GM18498 (cell line): ENCODE data around the gene MFN2.
"Not testable (repeated sequence)": the region's sequence is repeated elsewhere in the genome, so short reads cannot be mapped to it uniquely, and the experiment has no call there.

Experiments used
- ATAC-seq: cut with Tn5 transposase; IDR thresholded peaks from one replicate; pipeline ENCODE4 v1.9.1; 2021; ENCODE audit warnings: mild to moderate bottlenecking, moderate library complexity; ENCODE audit not compliant: unreplicated experiment

The MFN2 gene

GRCh38 chr1:11997081-11997850 lies 17.0 kb downstream of the MFN2 start:
- no peak for ATAC-seq

GRCh38 chr1:11998636-11999035 lies 18.4 kb downstream of the MFN2 start:
- no peak for ATAC-seq

- no peak for ATAC-seq
Measured at GRCh38 chr1:11999236-11999635, 19.0 kb downstream of the MFN2 start.

- ATAC-seq: no peak
Measured at GRCh38 chr1:12001249-12001917, 21.1 kb downstream of the MFN2 start.

GRCh38 chr1:12001996-12002493 lies 21.8 kb downstream of the MFN2 start:
- no peak for ATAC-seq

DNA sequence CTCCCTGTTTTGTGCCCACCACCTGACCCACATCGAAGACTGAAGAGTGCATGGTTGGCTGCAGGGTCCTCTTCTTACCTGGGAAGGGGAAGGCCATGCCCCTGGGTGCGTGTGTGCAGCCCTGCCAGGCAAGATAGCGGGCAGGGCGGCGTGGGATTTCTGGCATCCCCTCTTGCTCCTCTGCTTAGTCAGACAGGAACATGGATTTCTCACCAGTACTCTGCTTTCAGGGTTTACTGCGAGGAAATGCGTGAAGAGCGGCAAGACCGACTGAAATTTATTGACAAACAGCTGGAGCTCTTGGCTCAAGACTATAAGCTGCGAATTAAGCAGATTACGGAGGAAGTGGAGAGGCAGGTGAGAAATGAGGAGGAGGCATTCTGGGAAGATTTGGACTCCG lies 23.5 kb downstream of the MFN2 start:
- no peak for ATAC-seq

- no peak for ATAC-seq
Measured at GRCh38 chr1:12005488-12006166, 25.4 kb downstream of the MFN2 start.

- no peak for ATAC-seq
Measured at GRCh38 chr1:12006167-12006921, 26.1 kb downstream of the MFN2 start.

DNA sequence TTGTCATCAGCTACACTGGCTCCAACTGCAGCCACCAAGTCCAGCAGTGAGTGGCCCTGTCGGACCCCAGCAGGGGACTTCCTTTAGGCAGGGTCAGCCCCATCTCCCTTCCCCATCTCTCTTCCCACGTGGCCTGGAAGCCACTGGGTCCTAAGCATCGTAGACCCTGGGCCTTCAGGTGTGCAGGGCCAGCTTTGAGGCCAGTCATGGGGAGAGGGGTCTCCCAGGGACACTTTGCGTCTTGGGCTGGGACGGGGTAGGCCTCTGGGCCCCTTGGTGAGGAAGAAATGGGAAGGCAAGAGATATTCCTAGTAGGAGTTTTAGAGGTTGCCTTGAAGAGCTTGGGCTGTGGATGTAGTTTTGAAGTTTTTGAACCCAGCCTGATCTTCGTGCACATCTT lies 27.0 kb downstream of the MFN2 start:
- no peak for ATAC-seq

- ATAC-seq: not testable (repeated sequence)
Measured at GRCh38 chr1:12008355-12008754, 28.1 kb downstream of the MFN2 start.

- no peak for ATAC-seq
Measured at GRCh38 chr1:12009318-12009947, 29.2 kb downstream of the MFN2 start.

DNA sequence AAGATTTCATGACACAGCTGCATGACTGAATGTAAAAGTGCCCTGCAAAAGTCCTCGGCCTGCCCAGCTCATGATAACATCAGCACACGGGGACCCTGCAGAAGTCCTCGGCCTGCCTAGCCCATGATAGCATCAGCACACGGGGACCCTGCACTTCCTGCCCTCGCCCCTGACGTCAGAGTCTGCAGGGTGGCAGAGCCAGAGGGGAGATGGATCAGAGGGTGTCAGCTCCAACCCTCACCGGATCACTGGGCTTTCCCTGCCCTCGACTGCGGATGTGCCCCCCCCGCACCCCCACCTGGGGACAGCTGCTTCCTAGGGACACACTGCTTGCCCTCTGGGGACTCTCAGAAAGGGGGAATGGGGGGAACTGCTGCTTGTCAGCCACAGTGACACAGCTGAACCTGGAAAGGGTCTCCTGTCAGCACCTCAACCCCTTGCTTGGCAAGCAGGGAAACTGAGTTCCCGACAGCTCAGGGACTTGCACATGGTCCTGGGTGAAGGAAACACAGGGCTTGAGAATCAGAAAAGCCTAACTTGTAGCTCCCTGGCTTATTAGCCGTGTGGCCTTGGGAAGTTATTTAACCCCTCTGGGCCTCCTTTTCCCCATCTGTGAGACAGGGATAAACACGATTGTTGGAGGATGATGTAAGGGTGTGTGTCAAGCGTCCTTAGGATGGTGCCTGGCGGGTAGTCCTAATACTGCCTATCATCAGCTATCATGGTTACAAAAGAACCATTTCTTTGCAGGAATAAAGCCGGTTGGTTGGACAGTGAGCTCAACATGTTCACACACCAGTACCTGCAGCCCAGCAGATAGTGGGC lies 30.7 kb downstream of the MFN2 start:
- ATAC-seq: no peak

- no peak for ATAC-seq
Measured at GRCh38 chr1:12011998-12012397, 31.8 kb downstream of the MFN2 start.

DNA sequence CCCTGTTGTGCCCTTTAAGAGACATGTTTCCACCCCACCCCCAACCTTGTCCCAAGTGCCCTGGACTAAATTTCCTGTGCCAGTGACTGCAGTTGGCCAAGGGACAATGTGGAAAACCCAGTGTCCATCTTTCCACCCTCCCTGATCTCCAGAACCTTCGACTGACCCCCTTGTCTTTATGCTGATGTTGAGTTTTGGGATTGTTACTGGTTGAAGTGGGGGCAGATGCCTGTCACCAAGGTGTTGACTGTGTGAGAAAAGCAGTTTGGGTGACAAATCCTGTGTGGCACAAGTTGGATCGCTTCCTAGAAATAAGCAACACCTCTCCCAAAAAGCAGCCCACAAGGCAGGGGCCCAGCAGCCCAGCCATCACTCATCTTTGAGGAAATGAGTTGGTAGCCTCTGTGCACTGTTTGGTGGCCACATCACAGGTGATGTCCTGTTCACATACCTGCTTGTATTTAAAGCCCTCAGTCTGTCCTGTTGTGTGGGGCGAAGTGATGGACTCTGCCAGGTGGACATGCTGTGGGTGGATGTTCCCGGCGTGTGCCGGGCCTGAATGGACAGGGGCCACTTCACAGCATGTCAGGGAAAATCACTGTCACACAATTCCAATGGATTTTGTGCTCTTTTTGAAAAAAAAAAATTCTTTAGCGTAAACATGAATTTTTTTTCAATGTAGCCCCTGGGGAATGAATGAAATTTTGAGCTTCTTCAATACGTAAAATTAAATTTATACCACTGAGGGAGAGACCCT lies 32.5 kb downstream of the MFN2 start:
- ATAC-seq: no peak

DNA sequence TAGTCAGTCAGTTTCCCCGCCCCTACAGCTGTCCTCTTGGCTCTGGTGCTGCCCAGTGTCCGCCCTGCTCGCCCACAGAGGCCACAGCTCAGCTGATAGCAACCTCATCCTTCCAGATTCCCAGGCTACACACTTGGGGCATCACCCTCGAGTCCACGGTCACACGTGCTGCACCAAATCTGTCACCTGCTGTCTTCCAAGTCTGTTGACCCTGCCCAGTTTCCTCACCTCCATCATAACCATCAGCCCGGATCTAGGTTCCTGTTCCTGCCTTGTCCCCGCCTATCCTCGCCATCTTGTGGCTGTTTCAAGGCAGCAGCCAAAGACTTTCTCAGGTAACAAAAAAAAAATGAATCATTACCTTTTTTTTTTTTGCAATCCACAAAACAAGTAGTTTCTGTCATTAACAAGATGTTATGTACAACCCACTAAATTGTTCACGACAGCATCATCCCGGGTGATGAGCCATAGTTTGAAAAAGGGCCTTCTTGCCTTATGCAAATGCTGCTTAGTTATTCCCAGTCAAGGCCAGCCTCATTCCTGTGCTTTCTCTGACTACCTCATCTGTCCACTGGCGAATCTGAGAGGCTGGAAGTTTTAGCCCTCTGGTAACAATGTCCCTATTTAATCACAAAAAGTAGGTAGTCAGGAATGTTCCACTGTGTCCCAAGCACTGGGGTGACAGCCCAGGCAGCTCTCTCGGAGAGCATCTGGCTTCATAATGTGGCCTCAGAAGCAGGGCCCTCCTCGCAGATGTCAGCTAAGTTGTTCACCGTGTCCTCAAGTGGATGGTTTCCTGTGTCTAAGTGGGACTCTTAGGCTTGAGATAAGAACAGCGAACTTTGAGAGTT lies 34.1 kb downstream of the MFN2 start:
- ATAC-seq: no peak

GRCh38 chr1:12015001-12015491 lies 34.8 kb downstream of the MFN2 start:
- ATAC-seq: no peak

GRCh38 chr1:12015499-12015898 lies 35.3 kb downstream of the MFN2 start:
- ATAC-seq: no peak

- no peak for ATAC-seq
Measured at GRCh38 chr1:12016182-12016581, 35.9 kb downstream of the MFN2 start.
